ENCODE measurements around the gene FGFBP2.
A peak's percentile ranks its signal among the peaks of the same experiment; 100 is the strongest.

FGFBP2 gene

DNA sequence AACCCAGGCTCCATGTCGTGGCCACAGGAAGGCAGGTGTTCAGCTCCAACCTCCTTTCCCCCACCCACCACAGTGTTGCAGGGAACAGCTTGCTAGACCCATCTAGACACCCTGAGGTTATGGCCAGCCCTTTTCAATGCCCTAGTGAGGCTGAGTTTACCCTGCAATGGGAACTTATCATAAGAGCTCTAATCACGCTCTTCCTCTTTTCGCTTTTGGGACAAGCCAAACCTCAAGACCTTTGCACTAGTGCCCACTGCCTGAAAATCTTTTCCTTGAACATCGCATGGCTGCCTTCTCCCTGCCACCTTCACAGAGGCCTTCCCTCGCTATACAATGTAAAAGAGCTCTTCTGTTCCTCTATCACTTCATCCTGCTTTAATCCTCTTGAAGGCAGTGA lies 2.4 kb upstream of the FGFBP2 start:
- no peak for DNase-seq

GRCh38 chr4:15964159-15964558 lies 1.2 kb upstream of the FGFBP2 start:
- DNase-seq: no peak

DNA sequence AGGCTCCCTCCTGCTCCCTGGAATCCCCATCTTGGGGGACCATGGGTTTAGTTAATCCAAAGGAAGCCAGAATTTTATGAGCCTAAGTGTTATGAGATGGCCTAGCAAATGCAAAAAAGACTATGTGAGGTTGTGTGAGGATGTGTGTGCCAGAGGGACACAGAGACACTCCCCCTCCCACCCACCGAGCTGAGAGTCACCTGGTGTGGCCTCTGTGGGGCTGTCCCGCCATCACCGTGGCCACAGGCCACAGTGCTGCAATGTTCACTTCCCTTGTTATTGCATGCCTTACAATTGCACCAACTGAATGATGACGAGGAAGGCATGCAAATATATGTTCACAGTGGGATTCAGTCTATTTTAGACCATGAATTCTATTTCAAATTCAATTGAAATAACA lies 601 bp upstream of the FGFBP2 start:
- DNase-seq: peak; percentile 33

GRCh38 chr4:15961781-15962510 lies 1.0 kb downstream of the FGFBP2 start:
- no peak for DNase-seq

GRCh38 chr4:15958562-15958961 lies 4.4 kb downstream of the FGFBP2 start:
- no peak for DNase-seq

- DNase-seq: peak; percentile 87
Observed at GRCh38 chr4:15956179-15956850, 6.7 kb downstream of the FGFBP2 start.

DNA sequence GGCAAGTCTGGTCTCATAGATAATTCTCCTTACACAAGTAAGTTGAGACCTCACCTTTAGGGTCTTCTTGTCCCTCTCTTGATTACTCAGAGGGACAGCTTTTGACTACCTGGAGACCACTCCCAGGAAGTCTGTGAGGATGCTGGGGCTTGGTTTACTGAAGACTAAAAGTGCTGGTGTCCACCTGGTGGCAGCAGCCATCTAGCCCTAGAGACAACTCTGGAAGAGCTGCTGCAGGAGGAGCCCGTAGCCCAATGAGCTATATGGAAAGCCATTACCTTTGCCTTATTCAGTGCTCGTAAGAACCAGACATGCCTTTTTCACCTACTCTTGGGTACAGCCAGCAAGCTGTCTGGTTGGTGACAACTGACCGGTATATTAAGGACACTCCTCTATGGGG lies 7.3 kb downstream of the FGFBP2 start:
- no peak for DNase-seq

GRCh38 chr4:15953625-15954024 lies 9.3 kb downstream of the FGFBP2 start:
- no peak for DNase-seq

DNA sequence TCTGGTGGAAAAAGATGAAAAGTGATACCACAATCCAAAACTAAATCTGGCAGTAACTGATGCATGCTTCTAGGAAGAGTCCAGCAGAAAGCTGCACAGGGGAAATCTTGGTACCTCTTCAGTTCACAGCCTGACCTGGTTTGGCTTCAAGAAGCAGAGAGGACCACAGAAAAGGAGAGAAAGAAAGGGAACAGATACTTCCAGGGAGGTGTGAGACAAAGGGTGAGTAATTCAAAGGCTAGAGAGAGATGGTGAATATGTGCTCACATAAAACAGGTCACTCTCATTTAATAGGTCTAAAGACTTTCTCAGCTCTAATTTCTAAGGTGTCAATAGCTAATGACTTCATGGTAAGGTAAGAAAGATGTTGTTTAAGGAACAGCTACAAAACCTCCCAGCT lies 11.2 kb downstream of the FGFBP2 start:
- DNase-seq: no peak

DNA sequence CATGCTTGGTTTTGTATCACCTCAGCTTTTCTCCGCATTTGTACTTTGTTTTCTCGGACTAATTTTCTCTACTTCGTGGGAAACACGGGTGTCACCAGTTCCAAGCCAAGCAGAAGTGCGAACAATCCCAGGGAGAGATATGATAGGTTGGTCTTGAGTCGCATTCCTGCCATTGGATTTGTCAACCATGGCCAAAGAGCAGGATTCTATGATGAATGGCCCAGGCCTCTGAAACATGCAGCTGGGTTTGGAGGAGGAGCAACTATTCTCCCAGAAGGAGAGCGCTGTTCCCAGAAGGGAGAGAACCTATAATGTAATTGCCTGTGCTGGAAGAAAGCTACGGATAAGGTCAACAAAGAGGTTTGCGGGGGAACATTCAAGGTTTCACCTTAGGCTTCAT lies 14.1 kb downstream of the FGFBP2 start:
- DNase-seq: no peak

- DNase-seq: no peak
Observed at GRCh38 chr4:15947684-15948083, 15.3 kb downstream of the FGFBP2 start.

GRCh38 chr4:15945516-15945915 lies 17.5 kb downstream of the FGFBP2 start:
- DNase-seq: no peak

DNA sequence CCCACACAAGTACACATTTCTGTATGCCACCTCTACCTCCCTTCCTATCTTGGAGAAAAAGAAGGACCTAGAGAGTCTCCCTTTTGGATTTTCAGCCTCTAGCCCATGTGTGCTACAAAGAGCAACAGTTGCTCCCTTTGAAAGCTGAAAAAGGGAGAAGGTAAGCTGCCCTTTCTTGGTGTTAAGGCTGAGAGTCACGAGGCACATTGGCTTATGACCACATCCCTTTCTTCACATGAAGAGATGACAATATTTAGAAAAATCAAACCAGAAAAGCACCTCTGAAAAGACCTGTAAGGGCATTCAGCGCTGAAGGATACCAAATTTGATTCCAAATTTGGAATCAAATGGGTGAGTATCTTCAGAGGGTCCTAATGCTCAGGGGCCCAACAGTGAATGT lies 18.1 kb downstream of the FGFBP2 start:
- DNase-seq: no peak

DNA sequence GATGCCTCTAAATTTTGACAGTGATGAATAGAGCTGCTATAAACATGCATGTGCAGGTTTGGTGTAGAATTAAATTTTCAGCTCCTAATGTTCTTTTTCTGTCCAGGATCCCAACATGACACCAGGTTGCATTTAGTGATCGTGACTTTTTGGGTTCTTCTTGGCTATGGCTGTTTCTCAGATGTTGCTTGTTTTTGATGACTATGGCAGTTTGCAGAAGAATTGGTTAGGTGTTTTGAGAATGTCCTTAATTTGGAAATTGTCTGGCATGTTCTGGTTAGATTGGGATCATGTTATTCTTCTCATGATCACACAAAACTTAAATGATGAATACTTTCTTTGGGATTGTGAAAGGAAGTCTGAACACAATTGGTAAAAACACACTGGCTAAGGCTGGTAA lies 20.7 kb downstream of the FGFBP2 start:
- no peak for DNase-seq

GRCh38 chr4:15938640-15939039 lies 24.3 kb downstream of the FGFBP2 start, which contains the start of gene FGFBP1:
TSS of gene FGFBP1 (minus strand) at chr4:15938740. CDS start at chr4:15936632, 2,108 bp downstream.
- DNase-seq: no peak

GRCh38 chr4:15938182-15938581 lies 24.8 kb downstream of the FGFBP2 start:
- no peak for DNase-seq

- no peak for DNase-seq
Observed at GRCh38 chr4:15936495-15936894, 26.5 kb downstream of the FGFBP2 start.

- DNase-seq: no peak
Observed at GRCh38 chr4:15935504-15936402, 27.2 kb downstream of the FGFBP2 start.

DNA sequence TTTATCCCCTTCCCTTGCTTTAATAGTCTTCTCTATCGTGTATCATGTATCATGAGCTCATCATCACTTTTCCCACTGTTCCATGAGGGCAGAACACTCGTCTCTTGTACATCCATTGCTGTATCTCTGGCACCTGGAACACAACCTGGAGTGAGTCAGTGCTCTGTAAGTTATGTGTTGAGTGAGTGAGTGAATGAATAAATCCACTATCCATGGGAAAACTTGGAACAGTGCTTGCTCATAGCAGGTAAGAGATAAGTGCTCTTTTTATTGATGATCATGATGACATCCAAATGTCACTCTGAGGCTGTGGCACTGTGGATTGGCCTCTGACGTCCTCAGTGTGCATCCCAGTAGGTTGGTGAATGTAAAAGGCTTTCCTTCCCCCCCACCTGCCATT lies 28.7 kb downstream of the FGFBP2 start:
- no peak for DNase-seq

DNA sequence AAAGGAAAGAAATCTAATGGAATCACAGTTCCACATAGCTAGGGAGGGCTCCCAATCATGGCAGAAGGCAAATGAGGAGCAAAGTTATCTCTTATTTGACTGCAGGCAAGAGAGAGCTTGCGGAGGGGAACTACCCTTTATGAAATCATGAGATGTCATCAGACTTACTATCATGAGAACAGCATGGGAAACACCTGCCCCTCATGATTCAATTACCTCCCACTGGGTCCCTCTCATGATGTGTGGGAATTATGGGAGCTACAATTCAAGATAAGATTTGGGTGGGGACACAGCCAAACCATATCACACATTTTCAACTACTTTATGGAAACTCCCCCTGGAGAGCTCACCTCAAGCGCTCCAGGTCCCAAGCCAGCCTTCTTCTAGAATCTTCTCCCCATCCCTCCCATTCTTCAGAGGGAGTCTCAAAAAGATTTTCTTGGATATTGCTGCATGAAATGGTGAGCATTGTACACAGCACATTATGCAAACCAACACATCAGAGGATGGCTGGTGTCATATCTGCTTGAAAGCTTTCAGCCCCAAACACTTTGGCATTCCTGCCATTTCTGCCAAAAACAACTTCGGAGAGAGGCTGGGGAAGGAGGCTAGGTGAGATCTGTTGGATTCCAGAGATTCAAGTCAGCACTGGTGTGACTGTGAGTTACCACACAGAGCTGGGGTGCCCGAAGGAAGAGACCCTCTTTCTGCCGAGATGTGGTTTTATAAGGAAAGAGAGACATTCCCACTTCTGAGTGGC lies 31.3 kb downstream of the FGFBP2 start:
- no peak for DNase-seq

DNA sequence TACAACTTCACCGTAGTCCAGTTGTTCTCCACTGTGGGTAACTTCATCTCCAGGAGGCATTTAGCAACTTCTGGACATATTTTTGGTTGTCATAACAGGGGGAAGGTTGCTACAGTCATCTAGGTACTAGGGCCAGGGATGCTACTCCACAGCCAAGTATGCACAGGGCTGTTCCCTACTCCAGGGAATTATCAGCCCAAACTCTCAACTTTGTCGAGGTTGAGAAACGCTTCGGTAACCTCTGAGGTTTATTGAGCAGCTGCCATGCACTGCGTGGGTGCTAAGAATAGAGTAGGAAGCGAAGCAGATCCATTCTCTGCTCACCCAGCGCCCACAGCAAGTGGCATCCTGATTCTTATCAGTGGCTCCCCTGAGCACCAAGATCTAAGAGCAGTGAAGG lies 32.7 kb downstream of the FGFBP2 start:
- DNase-seq: no peak

DNA sequence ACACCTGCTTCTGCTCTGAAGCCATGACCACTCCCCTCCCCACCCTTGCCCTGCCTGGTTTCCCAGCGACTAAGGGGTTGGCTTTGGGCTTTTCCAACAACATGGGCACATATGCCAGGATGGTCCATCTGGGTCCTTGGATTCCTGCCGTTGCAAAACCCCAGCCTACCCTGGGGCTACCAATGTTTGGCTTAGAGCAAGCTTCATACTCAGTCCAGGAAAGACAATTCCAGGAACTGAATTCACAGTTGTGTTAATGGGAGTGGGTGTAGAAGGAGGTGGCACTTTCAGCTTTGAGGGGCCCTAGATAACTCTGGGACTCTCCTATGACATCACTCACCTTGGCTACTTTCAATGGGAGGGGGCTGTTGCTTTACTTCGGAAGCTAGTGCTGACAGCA lies 33.4 kb downstream of the FGFBP2 start:
- no peak for DNase-seq

DNA sequence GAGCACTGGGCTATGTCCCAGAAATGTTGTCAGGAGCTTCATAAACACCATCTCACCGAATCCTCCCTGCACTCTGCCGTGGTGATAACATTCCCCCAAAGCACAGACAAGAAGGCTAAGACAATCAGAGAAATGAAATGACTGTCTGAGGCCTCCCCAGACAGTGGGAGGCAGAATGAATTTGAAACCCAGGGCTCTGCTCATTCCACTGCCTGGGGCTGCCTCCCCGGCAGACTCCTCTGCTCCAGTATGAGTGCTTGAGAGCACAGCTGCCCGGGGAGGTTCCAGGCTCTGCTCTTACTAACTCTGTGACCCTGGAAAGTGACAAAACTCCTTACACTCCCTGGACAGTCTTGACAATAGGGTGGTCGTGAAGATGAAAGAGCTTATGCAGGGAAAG lies 34.1 kb downstream of the FGFBP2 start:
- no peak for DNase-seq

Data from stimulated activated CD4-positive, alpha-beta T cell treated with anti-CD3 and anti-CD28 coated beads, Interleukin-4, amount 100 ng/mL, for 24 hours (primary cell).